Epithelial cell of proximal tubule (primary cell): Measurements from ENCODE around the gene FOXO6. TPM values are rescaled to one million over a fixed set of nuclear protein-coding genes. Genes with fewer than 3 reads are reported as not detected.

Experiments
- DNase-seq: peaks from one replicate; pipeline ENCODE4 v3.0.0-alpha.2; 2011; ENCODE audit warnings: low read depth
- H3K4me3 ChIP-seq: 2 replicates; pipeline ENCODE4 v1.5.1; 2011; ENCODE audit warnings: low read depth, mild to moderate bottlenecking, low read length
- CTCF ChIP-seq: conservative IDR thresholded peaks from 2 replicates; pipeline ENCODE4 v1.5.1; 2012; ENCODE audit warnings: low read depth, mild to moderate bottlenecking, low read length
- total RNA-seq: library from RNA; depleted of rRNA; stranded (reverse); fragments of >200 nt; gene quantifications from 2 replicates; pipeline ENCODE4 v1.2.3, GENCODE V29; 2015

FOXO6 gene
- total RNA-seq, 1 donor from 2014 or later, result 0.52 TPM

- no peak for DNase-seq
- TF ChIP-seq CTCF, result no peak
- no peak overlapping the region for H3K4me3 ChIP-seq
Observed at GRCh38 chr1:41353744-41354143, 7.5 kb upstream of the FOXO6 start.

GRCh38 chr1:41354956-41355355 lies 6.3 kb upstream of the FOXO6 start:
- DNase-seq, result no peak

GRCh38 chr1:41355356-41355755 lies 5.9 kb upstream of the FOXO6 start:
- TF ChIP-seq CTCF, result no peak
- H3K4me3 ChIP-seq, result no peak overlapping the region
- DNase-seq, result no peak

More at GRCh38 chr1:41354956-41355355, 6.3 kb upstream of the FOXO6 start:
- TF ChIP-seq CTCF, result no peak
- no peak overlapping the region for H3K4me3 ChIP-seq

- DNase-seq, result no peak
- no peak for TF ChIP-seq CTCF
Observed at GRCh38 chr1:41355761-41356160, 5.5 kb upstream of the FOXO6 start.

GRCh38 chr1:41356752-41357151 lies 4.5 kb upstream of the FOXO6 start:
- H3K4me3 ChIP-seq, result no peak overlapping the region
- TF ChIP-seq CTCF, result no peak
- DNase-seq, result no peak

More at GRCh38 chr1:41355761-41356160, 5.5 kb upstream of the FOXO6 start:
- H3K4me3 ChIP-seq, result no peak overlapping the region

- no peak for TF ChIP-seq CTCF
- DNase-seq, result no peak
- no peak overlapping the region for H3K4me3 ChIP-seq
Observed at GRCh38 chr1:41357451-41358101, 3.7 kb upstream of the FOXO6 start.
